SU-DHL-6 (cell line): ENCODE results near the gene MUC5AC.

Experiments used
- EZH2phosphoT487 ChIP-seq: fragments of 200-600 bp; sonication (generic), shearing (Covaris generic); conservative IDR thresholded peaks from 2 replicates; pipeline ENCODE4 v1.6.1; 2018; ENCODE audit warnings: mild to moderate bottlenecking, antibody characterized with exemption, low read length, moderate library complexity, mixed read lengths
- TF ChIP-seq, protein P1 (sequence below): fragments of 200-600 bp; sonication (generic); IDR thresholded peaks from one replicate; pipeline ENCODE4 v1.5.1; 2017; ENCODE audit warnings: antibody characterized with exemption, mild to moderate bottlenecking, low read length, moderate library complexity; ENCODE audit not compliant: insufficient read depth, poor library complexity, severe bottlenecking

DNA sequence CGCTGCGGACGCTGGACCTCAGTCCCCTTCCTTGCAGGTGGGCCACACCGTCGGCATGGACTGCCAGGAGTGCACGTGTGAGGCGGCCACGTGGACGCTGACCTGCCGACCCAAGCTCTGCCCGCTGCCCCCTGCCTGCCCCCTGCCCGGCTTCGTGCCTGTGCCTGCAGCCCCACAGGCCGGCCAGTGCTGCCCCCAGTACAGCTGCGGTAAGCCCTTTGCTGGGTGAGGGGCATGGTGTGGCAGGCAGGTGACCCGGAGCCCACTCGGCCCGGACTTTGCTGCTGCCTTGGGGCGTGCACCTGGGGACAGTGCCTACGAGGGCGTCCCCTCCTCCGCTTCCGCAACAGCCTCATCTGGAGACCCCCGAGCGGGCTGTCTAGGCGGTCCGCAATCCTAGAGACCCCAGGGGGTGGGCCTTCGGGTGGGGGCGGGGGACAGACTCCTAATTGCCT is 39.7 kb downstream of the MUC5AC start:
- TF ChIP-seq, protein P1, sequence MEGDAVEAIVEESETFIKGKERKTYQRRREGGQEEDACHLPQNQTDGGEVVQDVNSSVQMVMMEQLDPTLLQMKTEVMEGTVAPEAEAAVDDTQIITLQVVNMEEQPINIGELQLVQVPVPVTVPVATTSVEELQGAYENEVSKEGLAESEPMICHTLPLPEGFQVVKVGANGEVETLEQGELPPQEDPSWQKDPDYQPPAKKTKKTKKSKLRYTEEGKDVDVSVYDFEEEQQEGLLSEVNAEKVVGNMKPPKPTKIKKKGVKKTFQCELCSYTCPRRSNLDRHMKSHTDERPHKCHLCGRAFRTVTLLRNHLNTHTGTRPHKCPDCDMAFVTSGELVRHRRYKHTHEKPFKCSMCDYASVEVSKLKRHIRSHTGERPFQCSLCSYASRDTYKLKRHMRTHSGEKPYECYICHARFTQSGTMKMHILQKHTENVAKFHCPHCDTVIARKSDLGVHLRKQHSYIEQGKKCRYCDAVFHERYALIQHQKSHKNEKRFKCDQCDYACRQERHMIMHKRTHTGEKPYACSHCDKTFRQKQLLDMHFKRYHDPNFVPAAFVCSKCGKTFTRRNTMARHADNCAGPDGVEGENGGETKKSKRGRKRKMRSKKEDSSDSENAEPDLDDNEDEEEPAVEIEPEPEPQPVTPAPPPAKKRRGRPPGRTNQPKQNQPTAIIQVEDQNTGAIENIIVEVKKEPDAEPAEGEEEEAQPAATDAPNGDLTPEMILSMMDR: no peak
- no peak for TF ChIP-seq EZH2phosphoT487
